Diencephalon (tissue), 1 donor: Measurements from ENCODE around the gene SGO1. TPM values are rescaled to one million over a fixed set of nuclear protein-coding genes. Genes with fewer than 3 reads are reported as not detected.

Source experiments
- small RNA-seq: library from RNA; depleted of rRNA; stranded (forward); fragments of <200 nt; gene quantifications from one replicate; pipeline ENCODE3, GENCODE V24; 2014
- total RNA-seq: library from RNA; depleted of rRNA; stranded (reverse); fragments of >200 nt; gene quantifications from one replicate; pipeline ENCODE4 v1.2.3, GENCODE V29; 2014

The SGO1 gene
- 3.5 TPM for total RNA-seq

GRCh38 chr3:20185679-20186599, at the start of gene SGO1:
Gene SGO1, minus strand, starts transcription at chr3:20186206. Its CDS starts 2,179 bp downstream, at chr3:20184027.

Small RNAs within 50 kb of the gene (small RNA-seq; reads per million reads assigned to genes)
- not detected for gene MIR3135A

Other genes with a start within 250 kb of the SGO1 start
- gene RAB5A, start 239.1 kb downstream of the SGO1 start, total RNA-seq: 147 TPM
- not detected for gene PP2D1, start 173.9 kb downstream of the SGO1 start, total RNA-seq
- 34.4 TPM for gene KAT2B, start 145.8 kb downstream of the SGO1 start, total RNA-seq